Activated CD8-positive, alpha-beta memory T cell treated with anti-CD3 and anti-CD28 coated beads, Interleukin-2, amount 50 U/mL, for 24 hours (primary cell): ENCODE measurements around the gene GPA33.

Experiments
- DNase-seq: peaks from one replicate; pipeline ENCODE4 v3.0.0-alpha.2; 2020; ENCODE audit errors: extremely low read depth

GPA33 gene, protein sequence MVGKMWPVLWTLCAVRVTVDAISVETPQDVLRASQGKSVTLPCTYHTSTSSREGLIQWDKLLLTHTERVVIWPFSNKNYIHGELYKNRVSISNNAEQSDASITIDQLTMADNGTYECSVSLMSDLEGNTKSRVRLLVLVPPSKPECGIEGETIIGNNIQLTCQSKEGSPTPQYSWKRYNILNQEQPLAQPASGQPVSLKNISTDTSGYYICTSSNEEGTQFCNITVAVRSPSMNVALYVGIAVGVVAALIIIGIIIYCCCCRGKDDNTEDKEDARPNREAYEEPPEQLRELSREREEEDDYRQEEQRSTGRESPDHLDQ

DNA sequence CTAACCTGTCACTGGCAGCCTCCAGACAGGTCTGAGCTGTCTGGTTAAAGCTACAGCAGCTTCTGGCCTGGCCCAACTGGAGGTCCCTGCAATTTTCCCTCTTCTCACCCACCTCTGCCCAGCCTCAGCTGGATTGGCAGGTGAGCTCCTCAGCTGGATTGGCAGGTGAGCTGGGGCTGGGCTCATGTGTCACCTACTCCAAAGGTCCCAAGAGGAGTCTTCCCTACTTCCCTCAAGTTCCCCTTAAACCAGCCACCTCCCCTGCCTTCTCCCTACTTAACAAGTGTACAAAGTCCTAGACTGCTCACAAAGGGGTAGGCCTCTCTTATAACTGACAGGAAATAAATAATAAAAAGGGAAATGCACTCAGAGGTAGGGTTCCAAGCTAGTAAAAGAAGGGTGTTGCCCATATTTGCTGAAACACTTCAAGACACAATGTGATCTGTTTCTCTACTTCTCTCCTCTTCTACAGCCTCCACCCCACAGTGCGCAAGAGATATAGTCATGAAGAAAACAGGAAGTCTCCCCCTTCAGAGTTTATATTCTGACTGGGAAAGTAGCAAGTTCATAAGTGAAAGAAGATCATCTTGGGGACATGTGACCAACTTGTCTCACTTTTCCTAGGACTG is at the start of gene GPA33:
Gene GPA33, minus strand, starts transcription at position 64 of the 629 bp plus-strand sequence. CDS start 90 bp downstream, outside the sequence.
- DNase-seq, result no peak

DNA sequence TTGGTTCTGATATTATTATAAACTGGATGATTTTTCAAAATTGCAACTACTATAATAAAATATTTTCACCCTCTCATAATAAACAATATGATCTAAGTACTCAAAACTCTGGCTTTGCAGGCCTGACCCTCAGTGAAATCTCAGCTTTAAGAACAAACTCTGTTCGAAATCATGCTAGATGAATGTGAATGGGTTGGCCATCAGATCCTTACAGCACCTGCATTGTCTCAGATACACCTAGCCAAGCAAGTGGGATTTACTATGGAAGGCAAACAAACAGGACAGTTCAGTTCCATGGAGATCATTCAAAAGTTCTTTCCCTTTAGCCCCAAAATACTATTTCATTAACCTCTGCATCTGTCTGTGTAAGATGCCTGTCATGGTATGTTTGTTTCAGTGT is 48.5 kb upstream of the GPA33 start:
- DNase-seq, result no peak

DNA sequence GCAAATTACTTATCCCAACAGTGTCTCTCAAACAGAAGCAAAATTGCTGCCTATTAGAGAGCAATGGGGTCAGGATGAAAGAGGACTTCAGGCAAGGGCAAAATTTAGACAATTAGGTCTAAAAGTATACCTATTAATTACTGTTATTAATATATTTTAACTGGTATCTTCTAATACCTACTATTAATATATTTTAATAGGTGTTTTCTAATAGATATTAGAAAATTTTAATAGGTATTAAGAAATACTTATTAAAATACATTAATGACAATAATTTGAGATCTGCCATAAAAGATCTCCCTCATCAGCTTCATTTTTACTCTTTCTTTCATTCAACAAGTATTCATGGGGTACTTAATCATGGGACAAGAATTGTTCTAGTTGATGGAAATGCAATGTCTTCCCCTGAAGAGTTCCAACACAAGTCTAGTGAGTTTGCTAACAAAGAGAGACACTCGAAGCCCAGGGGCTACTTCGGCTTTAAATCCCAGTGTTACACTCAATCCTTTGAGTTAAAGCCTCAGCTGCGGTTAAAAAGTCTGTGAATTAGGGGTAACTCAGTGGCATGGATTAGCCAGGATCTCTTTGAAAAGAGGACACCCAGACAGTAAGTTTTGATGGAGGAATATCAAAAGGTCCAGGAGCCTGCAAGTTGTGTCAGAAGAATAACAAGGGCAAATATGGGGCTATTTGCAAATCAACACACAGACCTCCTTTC is 47.8 kb upstream of the GPA33 start:
- DNase-seq, result no peak

DNA sequence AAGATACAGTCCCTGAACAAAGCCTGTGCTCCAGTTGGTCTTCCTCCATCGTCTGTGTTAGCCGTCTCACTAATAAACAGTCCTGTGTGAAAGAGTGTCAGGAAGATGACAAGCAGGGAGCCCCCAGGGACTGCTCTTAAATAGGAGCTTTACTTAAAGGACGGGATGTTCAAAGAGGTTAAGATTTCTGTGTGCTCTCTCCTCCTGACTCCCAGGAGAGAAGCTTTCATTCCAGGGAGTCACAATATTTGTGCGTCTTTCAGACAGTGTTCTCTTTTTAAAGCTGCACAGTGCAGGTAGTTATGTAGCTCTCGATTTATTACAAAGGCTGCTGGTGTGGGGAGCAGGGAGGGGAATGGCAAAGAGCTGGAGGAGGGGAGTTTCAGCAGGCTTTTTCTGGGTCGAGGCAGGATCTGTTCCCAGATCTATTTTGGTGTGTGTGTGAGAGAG is 47.2 kb upstream of the GPA33 start:
- DNase-seq, result no peak

DNA sequence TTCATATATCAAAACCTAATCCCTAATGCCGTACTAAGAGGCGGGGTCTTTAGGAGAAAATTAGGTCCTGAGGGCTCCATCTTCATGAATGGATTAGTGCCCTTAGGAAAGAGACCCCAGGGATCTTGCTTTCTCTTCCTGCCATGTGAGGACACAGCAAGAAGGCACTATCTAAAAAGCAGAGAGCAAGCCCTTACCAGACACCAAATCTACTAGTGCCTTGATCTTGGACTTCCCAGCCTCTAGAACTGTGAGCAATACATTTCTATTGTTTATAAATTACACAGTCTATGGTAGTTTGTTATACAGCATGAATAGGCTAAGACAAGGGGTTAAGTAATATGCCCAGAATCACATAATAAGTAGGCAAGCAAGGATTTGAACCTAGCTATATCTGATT is 46.6 kb upstream of the GPA33 start:
- DNase-seq, result no peak

DNA sequence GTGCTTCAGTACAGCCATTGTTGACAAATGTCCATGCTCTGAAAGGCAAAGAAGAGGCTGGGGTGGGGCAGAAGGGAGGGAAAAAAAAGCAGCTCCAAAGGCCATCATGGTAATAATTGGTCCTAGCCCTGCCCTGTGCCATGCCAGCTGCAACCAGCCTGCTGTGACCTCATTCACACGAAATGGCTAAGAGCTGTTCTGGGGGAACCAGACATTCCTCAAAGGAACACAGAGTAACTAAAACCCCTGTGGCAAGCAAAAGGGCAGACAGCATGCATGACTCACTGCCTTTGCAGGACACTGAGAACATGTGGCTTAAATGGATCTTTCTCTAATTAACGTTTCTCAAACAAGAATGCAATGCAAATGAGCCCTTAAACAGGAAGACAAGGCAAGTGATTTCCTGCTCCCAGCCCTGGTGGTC is 46.0 kb upstream of the GPA33 start:
- DNase-seq, result no peak

DNA sequence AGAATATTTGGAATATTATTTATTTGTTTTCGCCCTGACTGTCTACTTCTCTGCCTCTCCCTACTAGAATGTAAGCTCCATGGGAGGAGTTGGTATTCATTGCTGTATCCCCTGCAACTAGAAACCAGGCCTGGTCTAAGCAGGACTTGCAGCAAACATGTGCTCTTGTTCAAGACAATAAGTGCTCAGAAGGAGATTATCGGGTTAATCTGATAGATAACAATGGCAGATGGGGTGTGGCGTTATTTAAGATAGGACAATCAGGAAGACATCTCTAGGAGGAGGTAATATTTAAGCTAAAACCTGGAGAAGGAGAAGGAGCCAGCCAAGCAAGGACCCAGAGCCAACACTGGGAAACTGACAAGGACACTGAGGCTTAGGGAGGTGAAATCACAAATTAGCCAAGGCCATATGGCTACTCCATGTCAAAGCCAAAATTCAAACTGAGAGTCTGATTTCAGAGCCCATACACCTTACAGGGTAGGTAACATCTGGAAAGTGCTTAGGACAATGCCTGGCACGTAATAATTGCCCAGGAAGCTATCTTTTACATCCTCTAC is 45.2 kb upstream of the GPA33 start:
- no peak for DNase-seq

DNA sequence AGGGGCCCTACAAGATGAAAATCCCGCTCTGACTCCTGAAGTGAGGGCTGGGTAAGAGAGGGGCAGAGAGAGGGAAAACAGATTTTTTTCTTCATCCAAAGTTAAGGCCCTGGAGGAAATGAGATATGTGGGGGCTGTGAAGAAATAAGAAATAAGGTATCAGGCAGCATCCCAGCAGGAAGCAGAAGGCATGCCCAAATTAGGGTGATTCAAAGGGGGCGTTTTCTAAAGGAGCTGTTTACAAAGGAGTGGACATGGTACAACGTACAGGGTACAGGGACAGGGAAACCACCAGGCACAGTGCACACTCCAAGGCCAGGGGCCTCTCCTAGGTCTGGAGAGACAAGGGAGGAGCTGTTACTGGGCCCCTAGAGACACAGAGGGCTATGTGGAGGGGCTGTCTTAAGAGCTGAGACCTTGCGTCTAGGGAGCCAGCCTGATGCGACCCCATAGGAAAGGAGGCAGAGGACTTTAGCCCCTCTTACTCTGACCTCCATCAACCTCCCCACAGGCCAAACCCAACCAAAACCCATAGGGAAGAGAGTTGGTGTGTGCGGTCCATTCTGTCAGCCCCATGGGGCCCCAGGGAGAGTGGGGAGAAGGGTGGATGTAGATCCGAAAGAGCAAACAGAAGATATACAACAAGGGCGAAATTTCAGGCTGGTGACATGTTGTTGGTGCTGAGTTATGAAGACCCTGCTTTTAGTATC is 42.3 kb upstream of the GPA33 start:
- DNase-seq, result no peak

DNA sequence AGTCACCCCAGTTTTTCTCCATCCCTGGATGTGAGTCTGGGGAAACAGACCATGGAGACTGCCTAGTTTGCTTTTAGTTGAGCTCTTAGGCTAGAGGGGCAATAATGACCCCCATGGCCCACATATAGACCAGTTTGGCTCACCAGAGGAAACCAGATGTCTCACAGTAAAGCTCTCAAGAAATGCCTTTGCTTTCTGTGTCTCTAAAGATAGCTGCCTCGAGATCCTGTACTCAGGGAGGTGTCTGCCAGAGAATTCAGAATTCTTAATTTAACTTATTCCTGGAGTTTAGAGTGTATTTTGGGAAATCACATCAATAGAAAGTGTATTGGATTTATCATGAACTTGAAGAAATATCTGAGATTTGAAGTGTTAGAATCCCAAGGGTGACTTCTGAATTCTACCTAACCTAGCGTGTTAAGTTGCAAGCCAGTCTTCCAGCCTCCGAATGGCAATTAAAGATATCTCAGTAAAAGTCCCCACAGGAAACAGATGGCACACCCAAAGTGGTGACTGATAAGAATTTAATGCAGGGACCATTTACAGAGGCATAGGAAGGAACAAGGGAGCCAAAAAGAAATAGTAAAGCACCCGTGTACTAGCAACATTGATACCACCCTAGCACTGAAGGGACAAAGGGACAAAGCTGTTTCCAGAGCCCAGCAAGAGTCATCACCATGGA is 40.8 kb upstream of the GPA33 start:
- DNase-seq, result no peak

DNA sequence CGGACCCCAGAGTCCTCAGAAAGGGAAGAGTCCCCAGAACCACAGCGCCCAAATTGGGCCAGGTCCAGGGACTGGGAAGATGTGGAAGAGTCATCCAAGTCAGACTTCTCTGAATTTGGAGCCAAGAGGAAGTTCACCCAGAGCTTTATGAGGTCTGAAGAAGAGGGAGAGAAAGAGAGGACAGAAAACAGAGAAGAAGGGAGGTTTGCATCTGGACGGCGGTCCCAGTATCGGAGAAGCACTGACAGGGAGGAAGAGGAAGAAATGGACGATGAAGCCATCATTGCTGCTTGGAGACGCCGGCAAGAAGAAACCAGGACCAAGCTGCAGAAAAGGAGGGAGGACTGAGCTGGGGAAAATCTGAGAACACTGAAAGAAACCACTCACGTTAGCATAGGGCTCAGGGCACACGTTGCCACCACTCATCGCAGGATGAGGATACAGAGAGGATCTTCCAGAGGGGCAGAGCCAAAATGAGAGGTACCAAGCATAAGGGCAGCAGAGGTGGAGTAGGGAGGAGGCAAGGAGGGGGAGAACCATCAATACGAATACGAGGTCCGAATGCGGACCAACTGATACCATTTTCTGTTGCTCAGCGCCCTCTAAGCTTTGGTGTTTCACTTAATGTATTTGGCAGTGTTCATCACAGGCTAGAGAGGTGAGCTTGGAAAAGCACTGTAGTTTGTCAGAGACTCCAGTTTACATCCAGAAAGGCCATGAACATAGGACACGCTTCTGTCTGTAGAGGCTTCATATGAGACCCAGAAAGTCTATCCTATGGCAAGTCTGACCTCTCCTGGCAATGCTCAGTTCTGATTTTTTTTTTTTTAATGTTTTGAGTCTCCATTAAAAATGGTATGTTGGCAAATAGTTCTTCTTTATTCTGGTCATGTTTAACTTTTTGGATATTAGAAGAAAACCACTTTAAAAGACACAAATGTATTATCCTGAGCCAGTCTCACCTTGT is 38.4 kb upstream of the GPA33 start:
- no peak for DNase-seq

DNA sequence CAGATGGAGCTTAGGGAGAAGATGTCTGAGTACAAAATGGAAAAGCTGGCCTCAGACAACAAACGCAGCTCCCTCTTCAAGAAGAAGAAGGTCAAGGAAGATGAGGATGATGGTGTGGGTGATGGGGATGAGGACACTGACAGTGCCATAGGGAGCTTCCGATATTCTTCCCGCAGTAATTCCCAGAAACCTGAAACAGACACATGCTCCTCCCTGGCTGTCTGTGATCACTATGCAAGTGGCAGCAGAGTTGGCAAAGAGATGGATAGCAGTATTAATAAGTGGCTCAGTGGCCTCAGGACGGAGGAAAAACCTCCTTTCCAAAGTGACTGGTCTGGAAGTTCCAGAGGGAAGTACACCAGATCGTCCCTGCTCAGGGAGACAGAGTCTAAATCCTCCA is 37.5 kb upstream of the GPA33 start:
- DNase-seq, result no peak

DNA sequence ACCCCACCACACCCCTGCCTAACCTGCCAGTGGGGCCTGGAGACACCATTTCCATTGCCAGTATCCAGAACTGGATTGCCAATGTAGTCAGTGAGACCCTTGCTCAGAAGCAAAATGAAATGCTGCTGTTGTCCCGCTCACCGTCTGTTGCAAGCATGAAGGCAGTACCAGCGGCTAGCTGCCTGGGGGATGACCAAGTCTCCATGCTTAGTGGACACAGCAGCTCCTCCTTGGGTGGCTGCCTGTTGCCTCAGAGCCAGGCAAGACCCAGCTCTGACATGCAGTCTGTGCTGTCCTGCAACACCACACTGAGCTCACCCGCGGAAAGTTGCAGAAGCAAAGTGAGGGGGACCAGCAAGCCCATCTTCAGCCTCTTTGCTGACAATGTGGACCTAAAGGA is 37.1 kb upstream of the GPA33 start:
- DNase-seq, result no peak

DNA sequence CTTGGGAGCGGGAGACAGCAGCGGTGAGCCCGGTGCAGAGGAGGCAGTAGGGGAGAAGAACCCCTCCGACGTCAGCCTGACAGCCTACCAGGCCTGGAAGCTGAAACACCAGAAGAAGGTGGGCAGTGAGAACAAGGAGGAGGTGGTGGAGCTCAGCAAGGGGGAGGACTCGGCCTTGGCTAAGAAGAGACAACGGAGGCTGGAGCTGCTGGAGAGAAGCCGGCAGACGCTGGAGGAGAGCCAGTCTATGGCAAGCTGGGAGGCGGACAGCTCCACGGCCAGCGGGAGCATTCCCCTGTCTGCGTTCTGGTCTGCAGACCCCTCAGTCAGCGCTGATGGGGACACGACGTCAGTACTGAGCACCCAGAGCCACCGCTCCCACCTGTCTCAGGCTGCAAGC is 36.6 kb upstream of the GPA33 start:
- DNase-seq, result no peak

DNA sequence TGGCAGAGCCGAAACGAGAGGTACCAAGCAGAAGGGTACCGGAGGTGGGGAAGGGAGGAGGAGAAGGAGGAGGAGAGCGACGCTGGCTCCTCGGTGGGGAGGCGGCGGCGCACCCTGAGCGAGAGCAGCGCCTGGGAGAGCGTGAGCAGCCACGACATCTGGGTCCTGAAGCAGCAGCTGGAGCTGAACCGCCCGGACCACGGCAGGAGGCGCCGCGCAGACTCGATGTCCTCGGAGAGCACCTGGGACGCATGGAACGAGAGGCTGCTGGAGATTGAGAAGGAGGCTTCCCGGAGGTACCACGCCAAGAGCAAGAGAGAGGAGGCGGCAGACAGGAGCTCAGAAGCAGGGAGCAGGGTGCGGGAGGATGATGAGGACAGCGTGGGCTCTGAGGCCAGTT is 36.1 kb upstream of the GPA33 start:
- no peak for DNase-seq

DNA sequence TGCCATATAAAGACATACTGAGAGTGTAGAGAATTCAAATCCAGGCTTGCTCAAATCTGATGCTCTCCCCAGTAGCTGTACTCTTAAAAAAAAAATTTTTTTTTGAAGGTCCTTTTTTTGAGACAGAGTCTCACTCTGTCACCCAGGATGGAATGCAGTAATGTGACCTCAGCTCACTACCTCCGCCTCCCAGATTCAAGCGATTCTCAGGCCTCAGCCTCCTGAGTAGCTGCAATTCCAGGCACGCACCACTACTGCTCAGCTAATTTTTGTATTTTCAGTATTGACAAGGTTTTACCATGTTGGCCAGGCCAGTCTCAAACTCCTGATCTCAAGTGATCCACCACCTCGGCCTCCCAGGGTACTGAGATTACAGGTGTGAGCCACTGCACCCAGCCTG is 32.4 kb upstream of the GPA33 start:
- DNase-seq, result no peak

DNA sequence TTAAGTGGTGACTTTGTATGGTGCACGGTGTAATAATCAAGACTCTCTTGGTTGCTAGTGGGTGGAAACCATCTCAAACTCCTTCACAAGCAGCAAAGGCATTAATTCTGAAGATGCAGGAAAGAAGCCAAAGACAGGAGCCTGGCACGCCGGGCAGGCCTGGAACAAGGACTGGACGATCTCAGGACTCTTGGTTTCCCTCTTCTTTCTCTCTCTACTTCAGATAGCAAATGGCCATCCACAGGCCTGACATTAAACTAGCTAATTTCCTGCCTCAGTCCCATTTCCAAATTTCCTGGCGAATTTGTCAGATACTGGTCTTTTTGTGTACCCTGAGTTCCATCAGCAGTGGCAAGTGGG is 31.9 kb upstream of the GPA33 start:
- DNase-seq, result no peak

DNA sequence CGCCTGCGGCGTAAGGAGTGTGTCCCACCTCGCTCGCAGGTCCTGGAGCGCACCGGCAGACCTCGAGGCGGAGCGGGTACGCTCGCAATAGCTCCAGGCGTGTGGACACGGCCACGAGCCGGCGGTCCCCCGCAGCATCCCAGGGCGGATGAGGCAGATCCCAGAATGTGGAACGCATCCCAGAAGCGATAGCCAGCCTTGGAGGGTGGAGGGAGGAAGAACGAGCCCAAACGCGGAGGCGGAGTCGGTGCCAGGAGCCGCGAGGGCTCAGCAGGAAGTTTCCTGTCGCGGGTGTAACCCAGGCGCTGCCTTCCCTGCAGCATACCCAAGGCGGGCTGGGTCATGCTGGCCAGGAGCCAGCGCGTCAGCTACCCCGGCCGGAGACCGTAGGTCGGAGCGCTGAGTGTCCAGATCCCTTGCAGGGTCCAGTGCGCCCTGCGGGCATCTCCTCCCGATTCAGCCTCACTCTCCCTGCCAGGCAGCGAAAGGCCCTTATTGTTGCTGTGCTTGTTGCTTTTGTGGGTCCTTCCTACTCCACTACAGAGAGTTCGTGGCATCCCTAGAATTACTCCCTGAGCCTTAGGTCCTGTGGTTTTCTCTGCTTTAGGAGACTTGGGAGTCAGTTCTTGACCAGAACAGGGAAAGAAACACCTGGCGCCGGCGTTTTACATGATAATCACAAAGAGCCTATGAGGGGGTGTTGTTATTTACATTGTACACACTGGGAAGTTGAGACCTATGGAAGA is 31.4 kb upstream of the GPA33 start:
- DNase-seq, result no peak

DNA sequence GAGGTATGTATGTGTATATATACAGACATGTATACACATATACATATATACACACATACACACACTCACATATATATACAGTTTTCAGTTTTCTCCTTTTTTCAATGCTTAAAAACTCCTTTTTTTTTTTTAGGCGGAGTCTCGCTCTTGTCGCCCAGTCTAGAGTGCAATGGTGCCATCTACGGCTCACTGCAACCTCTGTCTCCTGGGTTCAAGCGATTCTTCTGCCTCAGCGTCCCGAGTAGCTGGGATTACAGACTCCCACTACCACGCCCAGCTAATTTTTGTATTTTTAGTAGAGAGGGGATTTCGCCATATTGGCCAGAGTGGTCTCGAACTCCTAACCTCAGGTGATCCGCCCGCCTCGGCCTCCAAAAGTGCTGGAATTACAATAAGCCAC is 30.7 kb upstream of the GPA33 start:
- no peak for DNase-seq

DNA sequence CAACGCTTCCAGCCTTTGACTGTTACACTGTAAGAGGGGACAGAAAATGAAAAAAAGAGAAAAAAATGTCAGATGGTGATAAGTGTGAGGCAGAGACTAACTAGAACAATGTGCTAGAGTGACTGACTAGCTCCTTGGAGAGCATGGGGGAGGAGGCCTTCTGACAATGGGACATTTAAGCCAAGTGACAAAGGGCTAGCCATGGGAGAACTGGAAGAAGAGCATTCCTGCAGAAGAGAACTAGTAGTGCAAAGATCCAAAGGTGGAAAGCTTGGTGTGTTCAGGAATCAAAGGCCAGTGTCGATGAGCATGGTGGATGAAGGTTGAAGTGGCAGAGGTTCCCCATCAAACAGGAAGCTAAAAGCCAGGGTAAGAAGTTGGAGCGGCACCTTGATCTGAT is 29.5 kb upstream of the GPA33 start:
- no peak for DNase-seq

DNA sequence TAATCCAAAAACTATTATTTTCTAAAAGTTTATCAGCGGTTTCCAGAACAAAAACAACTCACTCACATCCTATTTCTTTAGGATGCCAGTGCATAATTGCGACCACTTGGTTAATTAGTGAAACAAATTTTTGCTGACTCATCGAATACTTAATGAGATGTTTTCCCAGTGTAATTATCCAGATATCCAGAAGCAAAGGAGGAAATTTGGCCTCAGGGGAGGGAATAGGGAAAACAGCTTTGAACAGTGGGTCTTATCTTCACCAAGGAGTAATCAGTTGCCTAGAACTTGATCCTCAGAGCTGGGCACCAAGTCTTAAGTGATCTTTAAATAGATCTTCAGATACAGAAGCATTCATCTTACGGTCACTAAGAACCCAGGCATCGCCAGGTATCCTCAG is 28.0 kb upstream of the GPA33 start:
- no peak for DNase-seq
